A549 treated with dexamethasone at 1 μM for 4 hours (cell line): ENCODE measurements around the gene GRK7. TPM values are rescaled to one million over a fixed set of nuclear protein-coding genes. Genes with fewer than 3 reads are reported as not detected.

Source experiments
- total RNA-seq: library from RNA; stranded (reverse); fragments of 200-300 nt; extraction: Qiagen RNA extraction; gene quantifications from 5 replicates; pipeline ENCODE4 v1.2.3, GENCODE V29; 2022

Gene GRK7, protein sequence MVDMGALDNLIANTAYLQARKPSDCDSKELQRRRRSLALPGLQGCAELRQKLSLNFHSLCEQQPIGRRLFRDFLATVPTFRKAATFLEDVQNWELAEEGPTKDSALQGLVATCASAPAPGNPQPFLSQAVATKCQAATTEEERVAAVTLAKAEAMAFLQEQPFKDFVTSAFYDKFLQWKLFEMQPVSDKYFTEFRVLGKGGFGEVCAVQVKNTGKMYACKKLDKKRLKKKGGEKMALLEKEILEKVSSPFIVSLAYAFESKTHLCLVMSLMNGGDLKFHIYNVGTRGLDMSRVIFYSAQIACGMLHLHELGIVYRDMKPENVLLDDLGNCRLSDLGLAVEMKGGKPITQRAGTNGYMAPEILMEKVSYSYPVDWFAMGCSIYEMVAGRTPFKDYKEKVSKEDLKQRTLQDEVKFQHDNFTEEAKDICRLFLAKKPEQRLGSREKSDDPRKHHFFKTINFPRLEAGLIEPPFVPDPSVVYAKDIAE (N-terminal part only)
- total RNA-seq = not detected in 5 replicates

DNA sequence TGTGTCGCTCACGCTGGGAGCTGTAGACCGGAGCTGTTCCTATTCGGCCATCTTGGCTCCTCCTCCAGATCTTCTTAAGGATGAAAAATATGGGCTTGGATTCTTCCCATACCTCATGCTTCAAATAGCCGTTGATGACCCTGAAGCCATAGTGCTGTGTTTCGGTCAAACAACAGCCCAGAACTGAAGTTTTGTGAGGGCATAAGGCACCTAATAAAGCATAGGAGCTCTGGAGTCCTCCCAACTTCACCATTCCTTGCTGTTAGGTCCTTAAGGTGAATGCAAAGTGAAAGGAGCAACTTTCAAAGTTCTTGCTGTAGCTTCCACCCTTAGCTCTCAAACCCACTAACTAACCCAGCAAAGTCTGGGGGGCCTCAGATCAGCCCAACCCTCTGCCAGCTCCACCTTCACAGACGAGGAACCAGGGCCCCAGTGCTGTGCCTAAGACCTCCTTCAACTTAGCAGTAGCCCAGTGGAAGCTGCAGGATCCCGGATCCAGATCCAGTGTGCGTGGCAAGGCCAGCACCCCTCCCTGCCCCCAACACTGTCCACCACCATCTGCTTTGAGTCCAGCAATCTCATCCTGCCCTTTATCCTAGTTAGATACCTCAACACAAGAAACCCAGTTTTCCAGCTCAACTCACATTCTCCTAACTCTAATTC is at the start of gene GRK7:
TSS of gene GRK7 (plus strand) at position 321 of the 663 bp plus-strand sequence. CDS start 14,877 bp downstream, outside the sequence.

DNA sequence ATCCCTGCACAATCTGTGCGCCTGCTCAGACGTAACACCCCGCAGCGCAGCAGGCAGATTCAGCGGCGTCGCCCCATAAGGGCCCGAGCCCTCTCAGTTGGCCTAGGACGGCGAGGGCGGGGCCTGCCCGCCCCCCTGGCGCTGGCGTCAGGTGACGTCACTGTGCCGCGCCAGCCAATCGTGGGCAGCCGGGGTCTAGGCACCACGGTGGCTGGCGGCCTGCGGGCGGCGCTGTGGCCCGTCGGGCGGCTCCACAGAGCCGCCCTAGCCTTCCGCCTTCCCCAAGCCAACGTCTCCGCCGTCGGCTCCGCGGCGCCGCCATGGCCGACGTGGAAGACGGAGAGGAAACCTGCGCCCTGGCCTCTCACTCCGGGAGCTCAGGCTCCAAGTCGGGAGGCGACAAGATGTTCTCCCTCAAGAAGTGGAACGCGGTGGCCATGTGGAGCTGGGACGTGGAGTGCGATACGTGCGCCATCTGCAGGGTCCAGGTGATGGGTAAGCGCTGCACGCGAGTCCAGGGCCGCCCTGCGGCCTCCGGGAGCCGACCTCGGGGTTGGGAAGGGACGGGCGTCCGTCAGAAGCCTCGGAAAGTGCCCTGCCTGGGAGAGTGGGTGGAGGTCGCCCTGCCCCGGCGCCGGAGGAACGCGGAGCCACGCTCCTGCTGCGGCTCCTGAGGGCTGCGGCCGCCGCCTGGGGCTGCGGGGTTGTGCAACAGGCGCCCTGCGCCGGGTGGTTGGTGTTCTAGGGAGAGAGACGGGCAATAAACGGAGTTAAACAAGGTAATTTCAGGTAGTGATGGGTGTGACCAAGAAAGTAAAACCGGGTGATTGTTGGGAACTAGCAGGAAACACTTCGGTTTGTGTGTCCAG is 25.0 kb upstream of the GRK7 start, which contains the start of gene RNF7:
TSS of gene RNF7 (plus strand) at position 277 of the 869 bp plus-strand sequence. CDS start at position 321, 44 bp downstream.

Other genes starting within 250 kb of the GRK7 start
- gene RNF7, start 25.1 kb upstream of the GRK7 start, total RNA-seq = 113 to 150 TPM (median 117 TPM) in 5 replicates
- 170 to 213 TPM (median 196 TPM) in 5 replicates for gene ATP1B3, start 113.2 kb downstream of the GRK7 start, total RNA-seq